ENCODE results near the gene MAML3. TPM values are rescaled to one million over a fixed set of nuclear protein-coding genes. Genes with fewer than 3 reads are reported as not detected.

The MAML3 gene
- total RNA-seq, 1 donor from 2014 or later: 24.8 TPM

- DNase-seq (ENCODE audit: low spot score in 2 of 2, unreplicated experiment in 2 of 2): no peak
- Mint-ChIP-seq H3K27me3 (ENCODE audit: low read depth) (no peaks in the 10 kb centered on the region), H3K9me3 (peaks cover 21% of the 10 kb centered on the region), H3K4me3 (no peak overlapping the region), H3K36me3 (peaks cover 40% of the 10 kb centered on the region), H3K4me1 (peaks cover 17% of the 10 kb centered on the region), H3K27ac (no peak overlapping the region)
- no peak for TF ChIP-seq CTCF (IDR thresholded peaks at IDR 0.05; ENCODE audit: unreplicated experiment)
These were observed 467.0 kb downstream of the MAML3 start for GRCh38 chr4:139686988-139687387.

- Mint-ChIP-seq H3K27ac (peak overlapping the region; percentile 34), H3K9me3 (peaks cover 21% of the 10 kb centered on the region), H3K36me3 (peaks cover 42% of the 10 kb centered on the region), H3K4me3 (no peak overlapping the region), H3K4me1 (peaks cover 17% of the 10 kb centered on the region), H3K27me3 (ENCODE audit: low read depth) (no peaks in the 10 kb centered on the region)
- no peak for TF ChIP-seq CTCF (IDR thresholded peaks at IDR 0.05; ENCODE audit: unreplicated experiment)
- no peak for DNase-seq (ENCODE audit: low spot score in 2 of 2, unreplicated experiment in 2 of 2)
These were observed 467.9 kb downstream of the MAML3 start for GRCh38 chr4:139686130-139686529.

- Mint-ChIP-seq H3K4me1 (peaks cover 17% of the 10 kb centered on the region), H3K27me3 (ENCODE audit: low read depth) (no peaks in the 10 kb centered on the region), H3K9me3 (peaks cover 25% of the 10 kb centered on the region), H3K36me3 (peaks cover 50% of the 10 kb centered on the region), H3K27ac (no peak overlapping the region), H3K4me3 (no peak overlapping the region)
- DNase-seq (ENCODE audit: low spot score in 2 of 2, unreplicated experiment in 2 of 2): no peak
- TF ChIP-seq CTCF (IDR thresholded peaks at IDR 0.05; ENCODE audit: unreplicated experiment): no peak
These were observed 468.8 kb downstream of the MAML3 start for GRCh38 chr4:139685180-139685579.

- H3K27ac Mint-ChIP-seq: no peak overlapping the region
- no peak overlapping the region for H3K4me3 Mint-ChIP-seq
- peaks cover 57% of the 10 kb centered on the region for H3K36me3 Mint-ChIP-seq
- no peak for TF ChIP-seq CTCF (IDR thresholded peaks at IDR 0.05; ENCODE audit: unreplicated experiment)
- H3K4me1 Mint-ChIP-seq: peaks cover 17% of the 10 kb centered on the region
- H3K9me3 Mint-ChIP-seq: peaks cover 30% of the 10 kb centered on the region
- no peaks in the 10 kb centered on the region for H3K27me3 Mint-ChIP-seq (ENCODE audit: low read depth)
- DNase-seq (ENCODE audit: low spot score in 2 of 2, unreplicated experiment in 2 of 2): no peak
These were observed 469.6 kb downstream of the MAML3 start for GRCh38 chr4:139684351-139684750.

GRCh38 chr4:139682741-139683151 is 471.2 kb downstream of the MAML3 start:
- TF ChIP-seq CTCF (IDR thresholded peaks at IDR 0.05; ENCODE audit: unreplicated experiment): no peak
- Mint-ChIP-seq H3K27ac (peak overlapping the region; percentile 22), H3K4me3 (no peak overlapping the region), H3K9me3 (peaks cover 45% of the 10 kb centered on the region), H3K36me3 (peaks cover 72% of the 10 kb centered on the region), H3K4me1 (peaks cover 17% of the 10 kb centered on the region), H3K27me3 (ENCODE audit: low read depth) (no peaks in the 10 kb centered on the region)
- DNase-seq (ENCODE audit: low spot score in 2 of 2, unreplicated experiment in 2 of 2): no peak

- no peak for DNase-seq (ENCODE audit: low spot score in 2 of 2, unreplicated experiment in 2 of 2)
- Mint-ChIP-seq H3K27ac (peak overlapping the region; percentile 22), H3K4me3 (no peak overlapping the region), H3K9me3 (peaks cover 45% of the 10 kb centered on the region), H3K36me3 (peaks cover 71% of the 10 kb centered on the region), H3K4me1 (peaks cover 17% of the 10 kb centered on the region), H3K27me3 (ENCODE audit: low read depth) (no peaks in the 10 kb centered on the region)
- TF ChIP-seq CTCF (IDR thresholded peaks at IDR 0.05; ENCODE audit: unreplicated experiment): no peak
These were observed 471.7 kb downstream of the MAML3 start for GRCh38 chr4:139682309-139682708.

All from mesothelial cell of epicardium (in vitro differentiated cells).